NCI-H2171 (cell line): ENCODE data around the gene POU6F2.

ENCODE experiments used
- DNase-seq: peaks from one replicate; lab custom pipeline; 2025; lab: John Stamatoyannopoulos, UW

The POU6F2 gene

DNA sequence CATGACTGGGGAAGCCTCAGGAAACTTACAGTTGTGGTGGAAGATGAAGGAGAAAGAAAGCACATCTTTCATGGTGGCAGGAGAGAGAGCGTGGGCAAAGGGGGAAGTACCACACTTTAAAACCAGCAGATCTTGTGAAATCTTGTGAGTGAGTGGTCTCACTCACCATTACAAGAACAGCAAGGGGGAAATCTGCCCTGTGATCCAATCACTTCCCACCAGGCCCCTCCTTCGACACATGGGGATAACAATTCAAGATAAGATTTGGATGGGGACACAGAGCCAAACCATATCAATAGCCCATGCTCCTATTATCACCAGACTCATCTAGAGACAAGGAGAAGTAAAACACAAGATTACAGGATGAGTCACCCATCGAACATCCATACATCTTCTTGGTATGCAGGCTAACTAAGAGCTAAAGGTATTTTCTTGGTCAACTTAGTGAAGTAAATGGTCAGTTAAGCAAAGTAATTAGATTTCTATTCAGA lies 533.2 kb downstream of the POU6F2 start:
- no peak for DNase-seq

DNA sequence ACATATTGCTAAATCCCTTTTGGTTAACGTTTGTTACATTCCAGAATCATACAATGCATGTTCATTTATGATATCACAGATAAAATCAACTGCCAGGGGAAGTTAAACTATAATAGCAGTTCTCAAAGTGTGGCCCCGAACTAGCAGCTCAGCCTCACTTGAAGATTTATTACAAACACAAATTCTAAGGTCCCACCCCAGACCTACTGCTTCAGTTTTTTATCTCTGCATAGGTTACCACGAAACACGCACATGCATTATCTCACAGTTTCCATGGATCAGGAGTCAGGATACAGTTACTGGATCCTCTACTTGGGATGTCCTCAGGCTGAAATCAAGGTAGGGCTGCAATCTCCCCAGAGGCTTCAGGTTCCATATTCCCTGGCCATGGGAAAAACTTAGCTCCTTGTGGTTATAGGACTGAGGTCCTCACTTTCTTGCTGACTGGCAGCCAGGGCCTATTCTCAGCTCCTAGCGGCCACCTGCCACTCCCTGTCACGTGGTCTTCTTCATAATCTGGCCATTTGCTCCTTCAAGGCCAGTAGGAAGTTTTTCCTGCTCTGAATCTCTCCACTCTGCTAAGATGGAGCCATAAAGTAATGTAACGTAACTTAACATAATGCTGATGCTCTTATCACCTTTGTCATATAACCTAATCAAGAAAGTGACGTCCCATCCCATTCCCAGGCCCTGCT lies 538.0 kb downstream of the POU6F2 start:
- no peak for DNase-seq

DNA sequence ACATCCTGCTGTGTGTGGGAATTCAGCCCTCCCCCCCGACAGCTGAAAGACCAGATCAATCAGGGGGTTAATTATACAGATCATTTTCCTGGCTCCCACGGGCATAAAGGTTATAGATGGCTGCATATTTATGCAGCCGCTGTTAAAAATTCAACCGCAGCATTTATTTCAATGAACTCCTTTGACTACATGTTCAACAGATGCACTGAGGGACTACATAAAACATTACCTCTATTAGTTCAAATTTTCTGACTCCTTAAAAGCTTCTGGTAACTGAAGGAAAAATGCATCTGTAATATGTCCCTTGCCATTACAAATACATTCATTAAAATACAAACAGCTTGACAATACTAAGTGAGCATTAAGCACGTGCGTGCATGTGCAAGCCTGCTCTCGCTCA lies 538.8 kb downstream of the POU6F2 start:
- DNase-seq = no peak

- DNase-seq = no peak
These were observed 539.5 kb downstream of the POU6F2 start for GRCh38 chr7:39517240-39517639.
